Bronchial smooth muscle cell (primary cell): ENCODE data around the gene MANBA. TPM values are rescaled to one million over a fixed set of nuclear protein-coding genes. Genes with fewer than 3 reads are reported as not detected.

Experiments used
- total RNA-seq: library from RNA; depleted of rRNA; stranded (reverse); fragments of >200 nt; gene quantifications from 2 replicates; pipeline ENCODE4 v1.2.1, GENCODE V29; 2014

MANBA gene
- total RNA-seq = 59.7 and 83.5 TPM in 2 replicates

GRCh38 chr4:102760645-102761295 is at the start of gene MANBA:
MANBA (minus strand) TSS chr4:102760968; CDS start chr4:102760894, 74 bp downstream.

Other genes with a start within 250 kb of the MANBA start
- gene UBE2D3, start 66.6 kb upstream of the MANBA start, total RNA-seq = 205 and 206 TPM in 2 replicates
- 35.9 and 40.0 TPM in 2 replicates for gene CISD2, start 108.0 kb upstream of the MANBA start, total RNA-seq